Progenitor cell of endocrine pancreas (in vitro differentiated cells): Measurements from ENCODE around the gene PPP3CA. TPM values are rescaled to one million over a fixed set of nuclear protein-coding genes. Genes with fewer than 3 reads are reported as not detected.
A peak's percentile ranks its signal among the peaks of the same experiment; 100 is the strongest.
"Not testable (repeated sequence)": the region's sequence is repeated elsewhere in the genome, so short reads cannot be mapped to it uniquely, and the experiment has no call there.

Experiments used
- DNase-seq: peaks from one replicate; pipeline ENCODE4 v3.0.0; 2021; ENCODE audit warnings: low spot score; ENCODE audit not compliant: unreplicated experiment
- H3K27ac Mint-ChIP-seq: 2 replicates; pipeline ENCODE4 v1.8.0; 2021; ENCODE audit warnings: mild to moderate bottlenecking, moderate library complexity, mixed read lengths
- H3K27me3 Mint-ChIP-seq: 2 replicates; pipeline ENCODE4 v1.8.0; 2021; ENCODE audit warnings: mixed read lengths
- H3K36me3 Mint-ChIP-seq: 2 replicates; pipeline ENCODE4 v1.8.0; 2022; ENCODE audit warnings: mixed read lengths; ENCODE audit not compliant: insufficient read depth
- H3K4me1 Mint-ChIP-seq: 2 replicates; pipeline ENCODE4 v1.8.0; 2021; ENCODE audit warnings: low read depth, mixed read lengths
- H3K4me3 Mint-ChIP-seq: 2 replicates; pipeline ENCODE4 v1.8.0; 2021; ENCODE audit warnings: low read depth, mild to moderate bottlenecking, moderate library complexity, mixed read lengths
- H3K9me3 Mint-ChIP-seq: 2 replicates; pipeline ENCODE4 v1.8.0; 2021; ENCODE audit warnings: low read depth, mixed read lengths
- total RNA-seq: library from RNA; stranded (reverse); gene quantifications from 2 replicates; pipeline ENCODE4 v1.2.1, GENCODE V29; 2021
- TF ChIP-seq, protein P1 (sequence below): fragments of 200-600 bp; sonication (generic); IDR thresholded peaks from one replicate; pipeline ENCODE4 v1.5.0; 2021; ENCODE audit warnings: antibody characterized with exemption, mild to moderate bottlenecking; ENCODE audit not compliant: unreplicated experiment

Gene PPP3CA
- total RNA-seq, 1 donor from 2014 or later, result 22.5 TPM

DNA sequence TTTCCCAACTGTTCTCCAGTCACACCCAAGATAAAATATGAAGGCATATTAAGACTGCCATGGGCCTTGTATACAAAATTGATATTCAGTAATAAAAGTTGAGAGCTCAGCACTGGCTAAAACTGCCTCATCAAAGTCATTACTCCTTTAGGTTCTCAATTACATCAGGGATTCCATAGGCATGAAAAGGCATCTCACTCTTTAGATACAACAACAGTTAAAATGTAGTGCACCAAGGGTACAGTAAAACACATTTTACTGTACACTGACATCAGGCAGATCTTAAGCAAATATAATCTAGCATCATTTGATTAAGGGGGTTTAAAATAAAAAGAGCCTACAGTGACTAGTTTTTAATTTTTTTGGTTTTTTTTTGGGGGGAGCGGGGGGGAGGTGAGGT, 107.7 kb downstream of the PPP3CA start:
- no peaks in the 10 kb centered on the region for H3K27me3 Mint-ChIP-seq
- no peaks in the 10 kb centered on the region for H3K9me3 Mint-ChIP-seq
- TF ChIP-seq, protein P1, sequence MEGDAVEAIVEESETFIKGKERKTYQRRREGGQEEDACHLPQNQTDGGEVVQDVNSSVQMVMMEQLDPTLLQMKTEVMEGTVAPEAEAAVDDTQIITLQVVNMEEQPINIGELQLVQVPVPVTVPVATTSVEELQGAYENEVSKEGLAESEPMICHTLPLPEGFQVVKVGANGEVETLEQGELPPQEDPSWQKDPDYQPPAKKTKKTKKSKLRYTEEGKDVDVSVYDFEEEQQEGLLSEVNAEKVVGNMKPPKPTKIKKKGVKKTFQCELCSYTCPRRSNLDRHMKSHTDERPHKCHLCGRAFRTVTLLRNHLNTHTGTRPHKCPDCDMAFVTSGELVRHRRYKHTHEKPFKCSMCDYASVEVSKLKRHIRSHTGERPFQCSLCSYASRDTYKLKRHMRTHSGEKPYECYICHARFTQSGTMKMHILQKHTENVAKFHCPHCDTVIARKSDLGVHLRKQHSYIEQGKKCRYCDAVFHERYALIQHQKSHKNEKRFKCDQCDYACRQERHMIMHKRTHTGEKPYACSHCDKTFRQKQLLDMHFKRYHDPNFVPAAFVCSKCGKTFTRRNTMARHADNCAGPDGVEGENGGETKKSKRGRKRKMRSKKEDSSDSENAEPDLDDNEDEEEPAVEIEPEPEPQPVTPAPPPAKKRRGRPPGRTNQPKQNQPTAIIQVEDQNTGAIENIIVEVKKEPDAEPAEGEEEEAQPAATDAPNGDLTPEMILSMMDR, result no peak
- no peak for DNase-seq
- H3K36me3 Mint-ChIP-seq, result no peaks in the 10 kb centered on the region
- H3K27ac Mint-ChIP-seq, result no peak overlapping the region
- no peak overlapping the region for H3K4me3 Mint-ChIP-seq
- H3K4me1 Mint-ChIP-seq, result peaks cover 19% of the 10 kb centered on the region

DNA sequence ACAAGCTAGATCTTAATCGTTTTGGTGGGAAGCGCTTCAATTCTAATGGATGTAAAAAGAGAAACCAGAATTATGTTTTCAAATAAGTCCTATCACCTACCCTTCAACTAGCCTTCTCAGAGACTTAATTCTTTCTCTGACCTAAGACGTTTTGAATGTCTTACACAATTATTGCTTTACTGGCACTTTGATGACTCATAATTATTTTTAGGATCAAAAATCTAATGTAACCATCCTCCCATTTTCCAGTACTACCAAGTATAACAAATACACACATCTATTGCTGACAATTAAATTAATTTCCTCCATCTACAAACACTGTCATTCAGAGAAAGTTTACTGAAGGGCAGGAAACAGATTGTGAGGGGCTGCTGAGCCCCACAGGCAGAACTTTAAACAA, 108.6 kb downstream of the PPP3CA start:
- Mint-ChIP-seq H3K9me3 (no peaks in the 10 kb centered on the region), H3K27me3 (no peaks in the 10 kb centered on the region), H3K27ac (peak overlapping the region; percentile 7), H3K4me3 (no peak overlapping the region), H3K4me1 (peaks cover 21% of the 10 kb centered on the region), H3K36me3 (no peaks in the 10 kb centered on the region)
- DNase-seq, result no peak
- TF ChIP-seq, protein P1, result no peak

DNA sequence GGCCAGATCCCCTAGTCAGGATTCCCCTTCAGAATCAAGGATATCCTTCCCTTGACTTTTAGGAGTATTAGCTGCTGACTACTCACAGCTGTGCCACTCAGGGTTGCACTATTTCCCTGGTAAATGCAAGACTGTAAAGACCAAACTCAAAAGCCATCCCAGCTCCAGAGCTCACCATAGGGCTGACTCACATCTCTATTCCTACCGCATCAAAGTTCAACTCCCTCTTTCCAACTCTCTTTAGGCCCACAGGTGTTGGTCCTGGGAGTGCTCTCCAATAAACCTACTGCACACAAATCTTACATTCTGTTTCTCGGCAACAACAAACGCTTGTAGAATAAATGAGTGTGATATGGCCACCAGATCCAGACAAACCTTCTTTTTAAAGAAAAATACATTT, 109.6 kb downstream of the PPP3CA start:
- Mint-ChIP-seq H3K27ac (no peak overlapping the region), H3K36me3 (no peaks in the 10 kb centered on the region), H3K9me3 (no peaks in the 10 kb centered on the region), H3K4me3 (no peak overlapping the region), H3K4me1 (peaks cover 21% of the 10 kb centered on the region), H3K27me3 (no peaks in the 10 kb centered on the region)
- DNase-seq, result no peak
- TF ChIP-seq, protein P1, result no peak

DNA sequence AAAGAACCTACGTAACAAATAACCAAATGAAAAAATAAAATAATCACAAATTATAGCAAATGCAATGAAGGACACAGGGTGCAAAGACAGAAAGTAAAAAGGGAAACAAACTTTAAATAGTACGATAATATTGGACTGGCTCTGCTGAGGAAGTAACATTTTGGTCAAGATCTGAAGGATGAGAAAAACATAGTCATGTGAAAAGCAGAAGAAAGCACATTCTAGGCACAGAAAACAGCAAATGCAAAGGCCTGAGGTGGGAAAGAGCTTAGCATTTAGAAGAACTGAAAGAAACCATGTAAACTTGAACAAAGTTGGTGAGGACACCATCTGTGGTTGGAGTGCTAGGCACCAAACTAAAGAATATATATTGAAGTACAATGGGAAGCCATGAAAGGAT, 111.2 kb downstream of the PPP3CA start:
- Mint-ChIP-seq H3K4me3 (no peak overlapping the region), H3K27ac (no peak overlapping the region), H3K36me3 (no peaks in the 10 kb centered on the region), H3K9me3 (no peaks in the 10 kb centered on the region), H3K4me1 (peaks cover 22% of the 10 kb centered on the region), H3K27me3 (no peaks in the 10 kb centered on the region)
- DNase-seq, result no peak
- TF ChIP-seq, protein P1, result no peak

DNA sequence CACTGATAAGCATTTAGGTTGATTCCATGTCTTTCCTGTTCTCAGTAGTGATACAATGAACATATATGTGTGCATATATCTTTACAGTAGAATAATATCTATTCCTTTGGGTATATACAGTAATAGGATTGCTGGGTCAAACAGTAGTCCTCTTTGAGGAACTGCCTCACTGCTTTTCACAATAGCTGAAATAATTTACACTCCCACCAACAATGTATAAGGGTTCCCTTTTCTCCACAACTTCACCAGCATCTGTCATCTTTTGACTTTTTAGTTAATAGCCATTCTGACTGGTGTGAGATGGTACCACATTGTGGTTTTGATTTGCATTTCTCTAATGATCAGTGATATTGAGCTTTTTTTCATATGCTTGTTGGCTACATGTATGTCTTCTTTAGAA, 113.2 kb downstream of the PPP3CA start:
- H3K4me1 Mint-ChIP-seq, result peaks cover 16% of the 10 kb centered on the region
- DNase-seq, H3K27me3 Mint-ChIP-seq, H3K36me3 Mint-ChIP-seq, H3K9me3 Mint-ChIP-seq, H3K27ac Mint-ChIP-seq, H3K4me3 Mint-ChIP-seq: not testable (repeated sequence)

DNA sequence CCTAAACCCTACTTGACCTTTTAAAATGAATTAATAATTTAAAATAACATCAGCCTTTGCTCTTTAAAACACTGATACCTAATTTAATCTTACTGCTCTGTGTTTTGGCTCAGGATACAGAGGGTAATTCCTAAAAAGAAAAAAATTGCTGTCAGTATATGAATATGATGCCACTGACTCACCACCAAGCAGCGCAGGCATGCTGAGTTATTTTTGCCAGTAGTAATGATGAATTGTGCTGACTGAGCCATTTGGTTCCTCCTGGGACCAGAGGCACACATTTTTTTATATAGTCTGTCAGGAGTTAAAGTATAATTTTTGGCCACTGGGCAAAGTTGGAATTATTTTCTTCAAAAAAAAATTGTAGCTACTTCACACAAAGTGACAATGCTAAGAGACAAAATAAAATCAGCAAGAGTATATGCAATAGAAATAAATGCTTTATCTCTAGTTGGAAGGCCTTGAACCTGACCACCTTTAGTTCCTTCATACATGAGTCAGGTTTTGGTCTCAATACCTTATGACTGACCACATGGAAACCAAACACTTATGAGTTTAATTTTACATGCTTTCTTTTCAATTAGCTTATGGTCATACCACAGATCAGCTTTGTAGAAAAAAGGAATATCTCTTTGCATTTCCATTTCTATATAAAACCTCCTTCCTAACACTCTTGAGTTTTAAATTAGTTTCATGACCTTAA, 115.1 kb downstream of the PPP3CA start:
- no peaks in the 10 kb centered on the region for H3K27me3 Mint-ChIP-seq
- H3K9me3 Mint-ChIP-seq, result peaks cover 3% of the 10 kb centered on the region
- H3K27ac Mint-ChIP-seq, result no peak overlapping the region
- no peak for DNase-seq
- H3K36me3 Mint-ChIP-seq, result no peaks in the 10 kb centered on the region
- TF ChIP-seq, protein P1, result no peak
- no peak overlapping the region for H3K4me3 Mint-ChIP-seq
- peaks cover 6% of the 10 kb centered on the region for H3K4me1 Mint-ChIP-seq
